ENCODE results near the gene PIK3R3.
"Not testable (repeated sequence)": the region's sequence is repeated elsewhere in the genome, so short reads cannot be mapped to it uniquely, and the experiment has no call there.

Gene PIK3R3

GRCh38 chr1:46065405-46065804 is 67.0 kb downstream of the PIK3R3 start:
- no peak for DNase-seq (ENCODE audit: low read depth in 3 of 3)

GRCh38 chr1:46064708-46065107 is 67.7 kb downstream of the PIK3R3 start:
- DNase-seq (ENCODE audit: low read depth in 3 of 3), result no peak

- peak in 1 of 3 experiments; percentile 13 for DNase-seq (ENCODE audit: low read depth in 3 of 3)
These were observed 69.6 kb downstream of the PIK3R3 start for GRCh38 chr1:46062651-46063319.

GRCh38 chr1:46061146-46061545 is 71.3 kb downstream of the PIK3R3 start:
- DNase-seq (ENCODE audit: low read depth in 3 of 3), result no peak

GRCh38 chr1:46058936-46059335 is 73.5 kb downstream of the PIK3R3 start:
- no peak for DNase-seq (ENCODE audit: low read depth in 3 of 3)

- DNase-seq (ENCODE audit: low read depth in 3 of 3), result no peak
These were observed 74.6 kb downstream of the PIK3R3 start for GRCh38 chr1:46057781-46058180.

- not testable (repeated sequence) for DNase-seq (ENCODE audit: low read depth in 3 of 3)
These were observed 75.2 kb downstream of the PIK3R3 start for GRCh38 chr1:46057215-46057614.

GRCh38 chr1:46056325-46056724 is 76.1 kb downstream of the PIK3R3 start:
- DNase-seq (ENCODE audit: low read depth in 3 of 3), result no peak

- DNase-seq (ENCODE audit: low read depth in 3 of 3), result no peak
These were observed 78.7 kb downstream of the PIK3R3 start for GRCh38 chr1:46053734-46054133.

- DNase-seq (ENCODE audit: low read depth in 3 of 3), result no peak
These were observed 88.3 kb downstream of the PIK3R3 start for GRCh38 chr1:46044116-46044515.

- no peak for DNase-seq (ENCODE audit: low read depth in 3 of 3)
These were observed 88.9 kb downstream of the PIK3R3 start for GRCh38 chr1:46043458-46044017.

GRCh38 chr1:46041974-46042373 is 90.5 kb downstream of the PIK3R3 start:
- no peak for DNase-seq (ENCODE audit: low read depth in 3 of 3)

GRCh38 chr1:46041551-46041950 is 90.9 kb downstream of the PIK3R3 start:
- DNase-seq (ENCODE audit: low read depth in 3 of 3), result no peak

- DNase-seq (ENCODE audit: low read depth in 3 of 3), result no peak
These were observed 92.8 kb downstream of the PIK3R3 start for GRCh38 chr1:46039571-46040052.

- DNase-seq (ENCODE audit: low read depth in 3 of 3), result peak; percentile 69 to 82 (median 73)
These were observed 95.3 kb downstream of the PIK3R3 start for GRCh38 chr1:46036894-46037839.

GRCh38 chr1:46034601-46035516 is 97.6 kb downstream of the PIK3R3 start:
- no peak for DNase-seq (ENCODE audit: low read depth in 3 of 3)

- DNase-seq (ENCODE audit: low read depth in 3 of 3), result no peak
These were observed 101.4 kb downstream of the PIK3R3 start for GRCh38 chr1:46030876-46031660.

GRCh38 chr1:46030074-46030870 is 102.2 kb downstream of the PIK3R3 start:
- DNase-seq (ENCODE audit: low read depth in 3 of 3), result no peak

GRCh38 chr1:46027788-46028573 is 104.4 kb downstream of the PIK3R3 start:
- DNase-seq (ENCODE audit: low read depth in 3 of 3), result no peak

All from stimulated activated CD4-positive, alpha-beta T cell treated with anti-CD3 and anti-CD28 coated beads, TNF-alpha, amount 100 ng/mL, for 4 hours (primary cell).